Measurements from ENCODE around the gene NCKAP5. TPM values are rescaled to one million over a fixed set of nuclear protein-coding genes. Genes with fewer than 3 reads are reported as not detected.

The NCKAP5 gene
- total RNA-seq, 1 experiment from 2014 or later, result 3.2 TPM

GRCh38 chr2:133418021-133418420 lies 150.2 kb downstream of the NCKAP5 start:
- Histone ChIP-seq H3F3A (ENCODE audit: low read length, unreplicated experiment) (no peaks in the 10 kb centered on the region), H3K27me3 (ENCODE audit: low read length) (no peaks in the 10 kb centered on the region), H3K9me3 (ENCODE audit: low read length) (no peaks in the 10 kb centered on the region), H3K27ac (ENCODE audit: low read length) (no peak overlapping the region), H3K9ac (ENCODE audit: low read length) (no peak overlapping the region), H3K4me1 (ENCODE audit: insufficient read depth, low read length) (peaks cover 3% of the 10 kb centered on the region), H3K36me3 (ENCODE audit: low read depth, low read length) (no peaks in the 10 kb centered on the region), H3K4me3 (ENCODE audit: low read length) (no peak overlapping the region), H3K4me2 (ENCODE audit: low read length) (no peak overlapping the region), H3K79me2 (ENCODE audit: low read length) (no peaks in the 10 kb centered on the region), H4K20me1 (ENCODE audit: low read length) (no peaks in the 10 kb centered on the region), H2AFZ (ENCODE audit: low read length) (no peak overlapping the region), H3K9me2 (replicated peaks; ENCODE audit: low read length) (no peaks in the 10 kb centered on the region)
- ChIA-PET POLR2A (ENCODE audit: unreplicated experiment) (no interaction called here), CTCF (no interaction called here)
- ATAC-seq (no peak), DNase-seq (no peak)
- no TSS peak for BruUV-seq (replicated peaks)
- TF ChIP-seq EZH2phosphoT487 (IDR thresholded peaks at IDR 0.05; ENCODE audit: borderline replicate concordance, low read length), result no peak
- no peak for TF ChIP-seq EZH2 (IDR thresholded peaks at IDR 0.05; ENCODE audit: low read length, unreplicated experiment)
- TF ChIP-seq CTCF (conservative IDR thresholded peaks at IDR 0.05; ENCODE audit: low read depth, low read length), result no peak
- intact Hi-C loops (cut with micrococcal nuclease), result no loop called here

- Histone ChIP-seq H3K9me3 (ENCODE audit: low read length) (no peaks in the 10 kb centered on the region), H3K27ac (ENCODE audit: low read length) (no peak overlapping the region), H4K20me1 (ENCODE audit: low read length) (no peaks in the 10 kb centered on the region), H3K4me2 (ENCODE audit: low read length) (no peak overlapping the region), H3K9ac (ENCODE audit: low read length) (no peak overlapping the region), H3F3A (ENCODE audit: low read length, unreplicated experiment) (no peaks in the 10 kb centered on the region), H2AFZ (ENCODE audit: low read length) (no peak overlapping the region), H3K4me1 (ENCODE audit: insufficient read depth, low read length) (peaks cover 9% of the 10 kb centered on the region), H3K9me2 (replicated peaks; ENCODE audit: low read length) (no peaks in the 10 kb centered on the region), H3K79me2 (ENCODE audit: low read length) (no peaks in the 10 kb centered on the region), H3K4me3 (ENCODE audit: low read length) (no peak overlapping the region), H3K27me3 (ENCODE audit: low read length) (no peaks in the 10 kb centered on the region), H3K36me3 (ENCODE audit: low read depth, low read length) (no peaks in the 10 kb centered on the region)
- DNase-seq (no peak), ATAC-seq (no peak)
- CTCF ChIA-PET, result no interaction called here
- intact Hi-C loops (cut with micrococcal nuclease), result no loop called here
- POLR2A ChIA-PET (ENCODE audit: unreplicated experiment), result no interaction called here
- TF ChIP-seq CTCF (conservative IDR thresholded peaks at IDR 0.05; ENCODE audit: low read depth, low read length) (no peak), EZH2phosphoT487 (IDR thresholded peaks at IDR 0.05; ENCODE audit: borderline replicate concordance, low read length) (no peak), EZH2 (IDR thresholded peaks at IDR 0.05; ENCODE audit: low read length, unreplicated experiment) (no peak)
- BruUV-seq (replicated peaks), result no TSS peak
Observed at GRCh38 chr2:133417415-133417814, 150.8 kb downstream of the NCKAP5 start.

- Histone ChIP-seq H3F3A (ENCODE audit: low read length, unreplicated experiment) (no peaks in the 10 kb centered on the region), H4K20me1 (ENCODE audit: low read length) (no peaks in the 10 kb centered on the region), H3K27ac (ENCODE audit: low read length) (no peak overlapping the region), H3K9me2 (replicated peaks; ENCODE audit: low read length) (no peaks in the 10 kb centered on the region), H3K9me3 (ENCODE audit: low read length) (no peaks in the 10 kb centered on the region), H2AFZ (ENCODE audit: low read length) (no peak overlapping the region), H3K9ac (ENCODE audit: low read length) (no peak overlapping the region), H3K79me2 (ENCODE audit: low read length) (no peaks in the 10 kb centered on the region), H3K4me3 (ENCODE audit: low read length) (no peak overlapping the region), H3K36me3 (ENCODE audit: low read depth, low read length) (no peaks in the 10 kb centered on the region), H3K4me2 (ENCODE audit: low read length) (no peak overlapping the region), H3K4me1 (ENCODE audit: insufficient read depth, low read length) (peaks cover 13% of the 10 kb centered on the region), H3K27me3 (ENCODE audit: low read length) (no peaks in the 10 kb centered on the region)
- intact Hi-C loops (cut with micrococcal nuclease), result no loop called here
- TF ChIP-seq EZH2 (IDR thresholded peaks at IDR 0.05; ENCODE audit: low read length, unreplicated experiment) (no peak), EZH2phosphoT487 (IDR thresholded peaks at IDR 0.05; ENCODE audit: borderline replicate concordance, low read length) (no peak), CTCF (conservative IDR thresholded peaks at IDR 0.05; ENCODE audit: low read depth, low read length) (no peak)
- DNase-seq, result no peak
- ChIA-PET POLR2A (ENCODE audit: unreplicated experiment) (no interaction called here), CTCF (interaction anchor here (0.6 kb wide), 1 partner anchor 187 kb away, joined by 4 read pairs; no protein-coding TSS in a partner anchor)
- no TSS peak for BruUV-seq (replicated peaks)
- no peak for ATAC-seq
Observed at GRCh38 chr2:133416736-133417135, 151.5 kb downstream of the NCKAP5 start.

Data from PC-3 (cell line).